CD4-positive, alpha-beta T cell treated with Interleukin-15 for 1 hour (primary cell): ENCODE data around the gene THSD7A.

ENCODE experiments used
- DNase-seq: peaks from one replicate; pipeline ENCODE4 v3.0.0-alpha.2; 2020

THSD7A gene

DNA sequence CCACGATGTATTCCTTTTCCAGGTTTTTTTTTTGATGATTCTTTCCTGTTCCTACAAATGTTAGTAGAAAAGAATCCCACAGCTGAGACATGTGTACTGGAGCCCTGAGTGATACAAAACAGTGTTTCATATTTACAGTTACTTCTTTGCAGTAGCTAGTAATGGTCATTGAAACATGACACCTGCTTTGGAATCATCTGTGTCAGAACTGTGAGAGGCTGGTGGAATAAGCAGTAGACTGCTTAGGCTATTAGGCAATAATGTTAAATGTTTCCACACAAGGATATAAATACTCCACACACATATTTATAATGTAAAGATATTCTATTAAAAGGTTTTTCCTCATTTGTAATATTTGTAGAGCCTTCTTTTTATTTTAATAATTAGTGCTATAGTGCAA lies 394.0 kb downstream of the THSD7A start:
- DNase-seq, result no peak

DNA sequence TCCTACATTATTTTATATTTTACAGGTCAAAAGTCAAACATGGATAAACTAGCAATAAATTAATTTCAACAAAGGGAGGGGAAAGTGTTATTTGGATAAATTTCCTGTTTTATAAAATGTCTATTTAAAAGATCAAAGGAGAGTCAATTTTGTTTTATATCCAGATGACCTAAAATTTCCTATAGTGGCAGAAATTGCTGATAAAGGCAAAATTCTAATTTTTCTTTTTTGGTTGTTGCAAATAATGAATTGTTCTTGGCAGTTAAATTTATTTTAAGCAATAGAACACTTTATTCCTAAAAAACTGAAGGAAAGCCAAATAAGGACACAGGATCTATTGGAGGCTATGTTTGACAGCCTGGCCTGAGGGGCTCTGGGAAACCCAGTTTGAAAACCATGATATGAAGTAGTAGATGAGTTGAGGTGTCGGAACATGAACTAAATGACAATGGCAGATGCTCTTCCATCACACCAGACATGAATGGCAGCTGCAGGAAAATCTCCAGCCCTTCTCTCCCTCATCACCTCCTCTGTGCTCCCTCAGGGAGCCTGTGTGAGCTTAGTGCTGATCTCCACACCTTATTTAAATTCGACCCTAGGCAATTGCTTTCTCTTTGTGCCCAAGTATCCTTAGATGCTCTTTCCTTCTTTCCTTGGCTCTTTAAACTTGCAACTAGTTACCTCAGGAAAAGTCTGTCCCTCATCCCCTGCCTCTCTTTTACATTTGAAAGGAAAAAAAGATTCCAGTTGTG lies 395.0 kb downstream of the THSD7A start:
- no peak for DNase-seq

- no peak for DNase-seq
These were observed 395.7 kb downstream of the THSD7A start for GRCh38 chr7:11436316-11436715.

- DNase-seq, result no peak
These were observed 397.6 kb downstream of the THSD7A start for GRCh38 chr7:11434366-11434765.

GRCh38 chr7:11430841-11431240 lies 401.2 kb downstream of the THSD7A start:
- no peak for DNase-seq

DNA sequence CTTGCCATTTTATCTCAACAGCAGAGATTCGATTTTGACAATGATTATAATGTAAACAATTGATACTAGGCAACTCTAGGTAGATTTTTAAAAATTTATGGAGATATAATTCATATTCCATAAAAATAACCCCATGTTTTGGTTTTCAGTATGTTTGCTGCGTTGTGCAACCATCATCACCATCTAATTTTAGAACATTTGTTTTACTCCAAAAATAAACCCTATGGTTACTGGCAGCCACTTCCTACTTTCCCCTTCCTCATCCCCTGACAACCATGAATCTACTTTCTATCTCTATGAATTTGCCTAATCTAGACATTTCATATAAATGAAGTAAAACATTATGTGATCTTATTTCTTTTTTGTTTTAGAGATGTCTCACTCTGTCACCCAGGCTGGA lies 401.9 kb downstream of the THSD7A start:
- DNase-seq, result no peak

GRCh38 chr7:11428877-11429581 lies 403.0 kb downstream of the THSD7A start:
- no peak for DNase-seq

GRCh38 chr7:11427686-11428273 lies 404.2 kb downstream of the THSD7A start:
- no peak for DNase-seq

DNA sequence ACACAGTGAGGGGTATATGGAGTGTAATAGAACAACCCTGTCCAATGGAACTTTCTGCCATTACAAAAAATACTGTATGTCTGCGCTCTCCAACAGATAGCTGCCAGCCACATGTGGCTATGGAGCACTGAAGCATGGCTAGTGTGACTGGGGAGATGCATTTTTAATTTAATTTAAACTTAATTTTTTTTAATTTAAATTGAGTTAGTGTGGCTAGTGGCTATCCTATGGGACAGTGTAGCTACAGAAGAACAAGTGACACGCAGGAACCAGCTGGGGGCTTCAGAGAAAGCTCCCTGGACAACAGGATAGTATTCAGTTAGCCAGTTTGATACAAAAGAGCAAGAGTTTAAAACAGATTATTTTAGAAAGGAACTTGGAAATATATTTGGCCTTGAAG lies 408.0 kb downstream of the THSD7A start:
- no peak for DNase-seq

- no peak for DNase-seq
These were observed 411.9 kb downstream of the THSD7A start for GRCh38 chr7:11420049-11420448.

DNA sequence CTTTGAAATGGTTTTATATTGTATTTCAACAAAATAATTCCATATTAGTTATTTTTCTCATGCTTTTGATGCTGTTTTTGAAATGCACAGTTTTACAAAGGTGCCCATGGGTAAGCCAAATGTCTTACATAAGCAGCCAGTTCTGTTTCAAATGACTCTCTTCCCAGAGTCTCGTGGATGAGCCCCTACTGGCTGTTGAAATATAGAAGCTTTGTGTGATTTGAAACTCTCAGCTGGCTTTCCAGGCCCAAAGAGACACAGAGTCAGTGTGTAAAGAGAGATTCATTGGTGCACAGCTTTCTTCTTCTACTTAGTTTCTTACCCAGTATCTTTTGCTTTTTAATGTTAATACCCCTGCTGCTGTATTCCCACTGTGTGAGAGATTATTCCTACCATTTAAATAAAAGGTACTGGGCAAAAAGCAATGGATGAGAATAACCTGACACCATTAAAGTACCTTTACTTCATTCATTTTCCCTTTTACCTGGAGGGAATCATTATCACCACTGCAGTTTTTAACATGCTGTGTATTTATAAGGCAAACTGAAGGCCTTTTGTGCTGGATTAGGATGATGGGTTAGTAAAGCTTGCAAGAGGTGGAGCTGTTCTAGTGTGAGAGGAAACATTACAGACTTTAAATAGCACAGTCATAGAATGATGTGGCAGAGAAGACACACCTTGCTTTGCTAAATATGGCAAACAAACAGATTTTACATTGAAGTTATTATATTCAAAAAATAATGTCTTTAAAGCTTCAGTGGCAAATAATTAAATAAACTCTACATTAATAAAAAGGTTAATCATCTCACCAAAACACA lies 415.1 kb downstream of the THSD7A start:
- DNase-seq, result no peak

DNA sequence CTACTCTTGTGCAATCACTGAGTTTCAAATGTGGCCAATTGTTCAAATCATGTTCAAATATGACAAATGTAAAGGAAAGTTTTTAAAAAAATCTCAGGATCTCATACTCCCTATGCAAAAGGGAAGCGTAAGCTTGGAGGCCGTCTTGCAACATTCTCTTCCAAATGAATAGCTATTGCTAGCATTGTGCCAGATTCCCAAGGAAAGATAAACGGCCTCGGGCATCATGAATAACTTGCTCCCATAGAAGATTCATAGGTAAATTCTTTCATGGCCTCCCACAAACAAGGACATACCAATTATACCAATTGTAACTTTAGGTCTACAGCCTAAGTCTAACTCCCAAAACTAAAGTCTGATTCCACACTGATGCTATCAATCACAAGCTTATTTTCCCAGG lies 416.9 kb downstream of the THSD7A start:
- no peak for DNase-seq

- DNase-seq, result no peak
These were observed 418.1 kb downstream of the THSD7A start for GRCh38 chr7:11413901-11414300.

DNA sequence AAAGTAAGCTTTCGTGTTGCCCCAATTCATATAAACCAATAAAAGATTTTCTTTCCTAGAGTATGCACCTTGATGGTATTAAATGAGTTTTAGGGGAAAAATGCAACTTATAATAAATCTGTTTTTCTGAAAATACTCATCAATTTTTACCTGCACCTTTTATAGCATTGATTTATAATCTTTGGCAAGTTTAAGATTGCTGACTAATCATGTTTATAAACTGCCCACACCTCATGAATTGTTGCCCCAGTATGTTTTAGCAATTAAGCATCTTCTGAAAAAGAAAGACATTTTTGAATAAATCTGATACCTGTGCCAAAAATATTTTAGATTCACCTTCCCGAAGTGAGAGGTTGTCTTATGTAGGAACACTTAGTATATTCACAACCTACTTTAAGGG lies 420.0 kb downstream of the THSD7A start:
- no peak for DNase-seq

- DNase-seq, result no peak
These were observed 421.0 kb downstream of the THSD7A start for GRCh38 chr7:11410656-11411644.

DNA sequence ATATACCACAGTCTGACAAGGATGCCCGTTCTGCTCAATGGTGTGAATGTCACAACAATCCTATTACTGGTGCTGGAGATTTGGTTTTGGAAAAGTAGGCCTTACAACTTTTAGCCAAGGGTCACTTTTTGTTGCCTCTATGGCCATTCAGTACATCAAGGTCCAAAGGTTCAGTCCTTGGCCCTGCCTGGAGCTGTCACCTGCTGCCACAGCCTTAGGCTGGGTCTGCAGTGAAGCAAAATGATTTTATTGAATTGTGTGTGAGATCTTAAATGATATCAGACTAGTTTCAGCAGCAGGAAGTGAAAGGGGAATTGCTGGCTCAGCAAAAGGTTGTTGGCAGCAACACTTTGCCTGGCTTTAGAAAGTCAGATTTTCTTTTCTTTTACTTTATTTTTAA lies 427.6 kb downstream of the THSD7A start:
- DNase-seq, result no peak

GRCh38 chr7:11403781-11404180 lies 428.2 kb downstream of the THSD7A start:
- DNase-seq, result no peak

GRCh38 chr7:11394438-11394837 lies 437.6 kb downstream of the THSD7A start:
- DNase-seq, result no peak

DNA sequence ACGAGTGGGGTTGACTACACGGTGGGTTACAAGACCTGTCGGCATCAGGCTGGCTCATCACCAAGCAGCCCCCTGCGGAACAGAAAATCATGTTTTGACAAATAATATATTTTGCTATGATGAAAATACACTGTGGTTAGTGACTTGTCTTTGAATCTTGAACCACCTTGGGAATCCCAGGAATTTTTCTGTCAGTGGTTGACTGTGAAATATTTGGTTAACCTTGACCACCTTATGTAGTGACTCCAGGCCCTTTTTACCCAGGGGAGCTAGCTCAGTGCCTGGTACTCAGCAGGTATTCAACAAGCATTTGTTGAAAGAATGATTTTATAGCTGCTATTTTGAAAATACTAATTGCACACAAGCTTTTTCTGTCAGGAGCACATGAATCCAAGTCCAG lies 452.4 kb downstream of the THSD7A start:
- no peak for DNase-seq

- no peak for DNase-seq
These were observed 455.5 kb downstream of the THSD7A start for GRCh38 chr7:11376529-11376928.

- DNase-seq, result no peak
These were observed 457.4 kb downstream of the THSD7A start for GRCh38 chr7:11374629-11375028.

- DNase-seq, result no peak
These were observed 458.4 kb downstream of the THSD7A start for GRCh38 chr7:11373546-11374142.
